ENCODE data around the gene MAP3K5.

The MAP3K5 gene

DNA sequence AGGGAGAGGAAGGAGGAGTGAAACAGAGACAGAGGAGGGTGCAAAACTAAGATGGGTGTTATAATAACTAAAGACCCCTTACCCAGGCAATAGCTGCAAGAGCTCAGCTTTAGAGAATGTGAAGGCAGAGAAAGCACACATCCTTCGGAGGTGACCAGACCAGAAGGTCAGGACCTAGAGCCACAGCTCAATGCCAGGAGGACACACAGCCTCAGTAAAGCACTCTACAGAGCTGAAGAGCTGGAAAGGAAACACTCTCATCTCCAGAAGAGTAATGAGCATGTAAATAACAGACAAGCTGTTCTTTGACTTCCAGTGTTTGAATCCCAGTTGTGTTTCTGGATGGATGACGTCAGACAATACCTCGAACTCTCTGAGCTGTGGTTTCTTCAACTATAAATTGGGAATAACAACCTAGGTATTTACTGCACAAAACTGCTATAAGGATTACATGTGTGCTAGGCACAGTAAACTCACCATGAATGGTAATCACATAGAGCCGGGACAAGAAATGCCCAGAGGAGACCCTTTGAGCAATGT is 63.2 kb downstream of the MAP3K5 start:
- DNase-seq (ENCODE audit: low read depth), result no peak
- no peak overlapping the region for H3K4me3 ChIP-seq (ENCODE audit: low read depth, low read length)
- TF ChIP-seq, protein P1, sequence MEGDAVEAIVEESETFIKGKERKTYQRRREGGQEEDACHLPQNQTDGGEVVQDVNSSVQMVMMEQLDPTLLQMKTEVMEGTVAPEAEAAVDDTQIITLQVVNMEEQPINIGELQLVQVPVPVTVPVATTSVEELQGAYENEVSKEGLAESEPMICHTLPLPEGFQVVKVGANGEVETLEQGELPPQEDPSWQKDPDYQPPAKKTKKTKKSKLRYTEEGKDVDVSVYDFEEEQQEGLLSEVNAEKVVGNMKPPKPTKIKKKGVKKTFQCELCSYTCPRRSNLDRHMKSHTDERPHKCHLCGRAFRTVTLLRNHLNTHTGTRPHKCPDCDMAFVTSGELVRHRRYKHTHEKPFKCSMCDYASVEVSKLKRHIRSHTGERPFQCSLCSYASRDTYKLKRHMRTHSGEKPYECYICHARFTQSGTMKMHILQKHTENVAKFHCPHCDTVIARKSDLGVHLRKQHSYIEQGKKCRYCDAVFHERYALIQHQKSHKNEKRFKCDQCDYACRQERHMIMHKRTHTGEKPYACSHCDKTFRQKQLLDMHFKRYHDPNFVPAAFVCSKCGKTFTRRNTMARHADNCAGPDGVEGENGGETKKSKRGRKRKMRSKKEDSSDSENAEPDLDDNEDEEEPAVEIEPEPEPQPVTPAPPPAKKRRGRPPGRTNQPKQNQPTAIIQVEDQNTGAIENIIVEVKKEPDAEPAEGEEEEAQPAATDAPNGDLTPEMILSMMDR (IDR thresholded peaks at IDR 0.05; ENCODE audit: low read depth, low read length, missing control alignments), result no peak
- in situ Hi-C loops (cut with HindIII; ENCODE audit: low sequenced_read_pairs), result no loop called here

DNA sequence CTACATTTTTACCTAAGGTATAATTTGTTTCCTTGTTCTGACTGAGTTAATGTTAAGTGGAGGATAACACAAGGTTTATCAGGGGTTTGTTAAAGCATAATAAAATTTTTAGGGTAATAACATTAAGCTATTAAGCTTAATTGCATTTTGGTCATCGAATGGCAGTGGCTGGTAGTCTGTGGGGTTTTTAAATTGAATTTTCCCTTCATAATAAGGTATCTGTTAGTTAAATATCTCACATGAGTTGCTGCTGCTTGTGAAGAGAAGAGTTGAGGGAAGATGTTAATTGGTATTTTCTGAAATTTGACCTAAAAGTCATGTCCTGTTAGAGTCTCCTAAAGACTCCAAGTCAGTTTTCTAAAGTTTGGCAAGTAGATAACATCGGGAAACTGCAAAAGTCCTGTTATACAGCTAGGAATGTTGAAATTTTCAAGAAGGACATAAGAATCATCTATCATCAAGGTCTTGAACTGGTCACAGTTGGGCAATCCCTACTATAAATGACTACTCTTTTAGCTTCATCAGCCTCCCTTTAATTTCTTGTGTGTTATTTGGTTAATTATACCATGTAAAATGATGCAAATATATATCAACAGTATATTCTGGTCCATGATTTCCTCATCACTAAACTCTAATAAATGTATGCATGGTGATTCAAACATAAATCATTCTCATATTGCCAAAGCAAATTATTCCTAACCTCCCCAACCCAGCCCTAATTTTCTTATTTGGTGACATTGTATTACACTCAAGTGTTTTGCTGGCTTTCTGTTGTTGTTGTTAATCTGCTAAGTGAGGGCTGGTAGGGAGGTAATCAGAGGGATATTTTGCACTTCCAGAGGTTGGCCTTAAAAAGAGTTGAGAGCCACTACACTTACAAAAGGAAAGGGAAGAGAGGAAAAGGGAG is 64.0 kb downstream of the MAP3K5 start:
- TF ChIP-seq, protein P1 (IDR thresholded peaks at IDR 0.05; ENCODE audit: low read depth, low read length, missing control alignments), result no peak
- in situ Hi-C loops (cut with HindIII; ENCODE audit: low sequenced_read_pairs), result no loop called here
- H3K4me3 ChIP-seq (ENCODE audit: low read depth, low read length), result no peak overlapping the region
- no peak for DNase-seq (ENCODE audit: low read depth)

DNA sequence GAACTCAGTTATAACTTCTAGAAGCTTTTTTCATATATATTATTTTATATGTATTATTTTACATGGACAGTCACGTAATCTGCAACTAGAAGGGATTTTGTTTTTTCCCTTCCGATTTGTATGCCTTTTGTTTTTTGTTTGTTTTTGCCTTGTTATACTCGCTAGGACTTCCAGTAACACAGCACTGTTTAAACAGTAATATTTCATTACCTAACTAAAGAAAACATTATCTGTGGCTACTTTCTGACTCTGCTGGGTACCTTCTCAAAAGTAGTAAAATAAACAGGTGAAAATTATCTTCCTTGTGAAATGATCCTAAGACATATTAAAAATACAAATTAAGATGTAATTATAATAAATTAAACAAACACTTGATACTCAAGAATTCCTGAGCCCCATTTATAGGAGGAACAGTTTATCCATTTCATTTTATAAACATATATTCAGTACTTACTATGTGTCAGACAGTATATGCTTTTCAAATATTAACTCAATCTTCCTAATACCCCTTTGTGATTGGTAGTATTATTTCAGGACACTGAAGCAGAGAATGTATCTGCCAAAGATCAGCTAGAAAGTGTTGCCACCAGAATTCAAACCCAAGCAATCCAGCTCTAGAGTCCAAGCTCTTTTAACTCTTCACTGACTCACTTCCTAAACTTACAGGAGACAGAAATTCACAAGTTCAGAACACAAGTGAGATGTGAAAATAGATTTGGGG is 65.3 kb downstream of the MAP3K5 start:
- no peak overlapping the region for H3K4me3 ChIP-seq (ENCODE audit: low read depth, low read length)
- in situ Hi-C loops (cut with HindIII; ENCODE audit: low sequenced_read_pairs), result no loop called here
- DNase-seq (ENCODE audit: low read depth), result no peak
- TF ChIP-seq, protein P1 (IDR thresholded peaks at IDR 0.05; ENCODE audit: low read depth, low read length, missing control alignments), result no peak

DNA sequence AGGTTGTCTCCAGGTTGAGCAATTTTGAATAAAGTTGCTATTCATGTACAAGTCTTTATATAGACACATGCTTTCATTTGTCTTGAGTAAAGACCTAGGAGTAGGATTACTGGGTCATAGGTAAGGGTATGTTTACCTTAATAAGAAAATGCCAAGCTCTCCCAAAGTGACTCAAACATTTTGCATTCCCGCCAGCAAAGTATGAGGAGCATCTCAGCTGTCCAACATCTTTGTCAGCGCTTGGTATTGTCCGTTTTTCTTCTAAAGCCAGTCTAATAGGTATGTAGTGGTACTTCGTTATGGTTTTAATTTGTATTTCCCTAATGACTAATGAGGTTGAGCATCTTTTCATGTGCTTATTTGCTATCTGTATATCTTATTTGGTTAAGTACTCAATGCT is 67.2 kb downstream of the MAP3K5 start:
- TF ChIP-seq, protein P1 (IDR thresholded peaks at IDR 0.05; ENCODE audit: low read depth, low read length, missing control alignments), result no peak
- no peak for DNase-seq (ENCODE audit: low read depth)
- no peak overlapping the region for H3K4me3 ChIP-seq (ENCODE audit: low read depth, low read length)
- in situ Hi-C loops (cut with HindIII; ENCODE audit: low sequenced_read_pairs), result no loop called here

DNA sequence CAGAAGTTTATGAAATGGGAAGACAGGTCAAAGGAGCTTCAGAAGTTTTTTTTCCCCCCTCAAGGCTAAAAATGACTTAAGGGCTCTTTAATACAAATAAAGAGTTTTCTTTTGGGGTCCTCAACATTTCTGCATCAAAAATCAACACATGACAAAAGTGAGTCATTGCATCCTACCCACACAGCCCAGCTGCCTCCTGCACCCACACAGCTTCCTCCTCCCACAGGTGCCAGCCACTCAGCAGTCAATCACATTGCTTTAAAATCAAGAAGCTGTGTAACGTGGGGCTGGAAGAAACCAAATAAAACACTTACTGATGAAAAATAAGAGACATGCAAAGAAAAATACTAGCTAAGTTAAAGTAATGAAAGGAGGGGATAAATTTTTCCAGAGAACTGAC is 68.5 kb downstream of the MAP3K5 start:
- H3K4me3 ChIP-seq (ENCODE audit: low read depth, low read length), result no peak overlapping the region
- in situ Hi-C loops (cut with HindIII; ENCODE audit: low sequenced_read_pairs), result no loop called here
- no peak for DNase-seq (ENCODE audit: low read depth)
- TF ChIP-seq, protein P1 (IDR thresholded peaks at IDR 0.05; ENCODE audit: low read depth, low read length, missing control alignments), result no peak

DNA sequence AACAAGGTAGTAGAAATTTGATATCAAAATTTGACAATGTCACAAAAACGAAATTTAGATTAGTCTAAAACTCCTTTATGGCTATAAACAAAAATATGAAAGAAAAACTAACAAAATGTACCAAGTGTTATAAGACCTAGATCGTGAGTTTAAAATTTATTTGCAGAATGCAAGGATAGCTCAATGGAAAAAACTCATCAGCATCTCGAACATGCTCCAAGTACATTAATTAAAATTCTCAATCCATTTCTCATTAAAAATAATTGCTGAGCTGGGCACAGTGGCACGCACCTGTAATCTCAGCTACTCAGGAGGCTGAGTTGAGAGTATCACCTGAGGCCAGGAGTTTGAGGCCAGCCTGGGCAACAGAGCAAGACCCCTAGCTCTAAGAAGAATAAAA is 70.8 kb downstream of the MAP3K5 start:
- in situ Hi-C loops (cut with HindIII; ENCODE audit: low sequenced_read_pairs), result no loop called here
- no peak overlapping the region for H3K4me3 ChIP-seq (ENCODE audit: low read depth, low read length)
- DNase-seq (ENCODE audit: low read depth), result no peak
- TF ChIP-seq, protein P1 (IDR thresholded peaks at IDR 0.05; ENCODE audit: low read depth, low read length, missing control alignments), result no peak
